Stomach (tissue), 4 donors: Measurements from ENCODE around the gene AMPD3.

ENCODE experiments used
- CTCF ChIP-seq, 7 experiments: fragments of 450-650 bp in 4 of 7; fragments of 200-600 bp in 3 of 7; sonication (generic) in 3 of 7; IDR thresholded peaks; one replicate each; pipeline ENCODE4 v1.5.1; 2016 to 2019; ENCODE audit warnings: antibody characterized with exemption in 7 of 7, control low read depth in 2 of 7, mild to moderate bottlenecking in 1 of 7
- POLR2A ChIP-seq, 4 donors: fragments of 450-650 bp; IDR thresholded peaks; one replicate each; pipeline ENCODE4 v1.6.1; 2016; ENCODE audit warnings: antibody characterized with exemption in 4 of 4, control low read depth in 2 of 4, mild to moderate bottlenecking in 1 of 4, moderate library complexity in 1 of 4

GRCh38 chr11:10528121-10528520 is 73.1 kb downstream of the AMPD3 start:
- TF ChIP-seq CTCF (IDR thresholded peaks at IDR 0.05), result no peak
- no peak for TF ChIP-seq POLR2A (IDR thresholded peaks at IDR 0.05)
